HG02870 (cell line): ENCODE data around the gene ERBIN.
"Not testable (repeated sequence)": the region's sequence is repeated elsewhere in the genome, so short reads cannot be mapped to it uniquely, and the experiment has no call there.

Experiments
- ATAC-seq: cut with Tn5 transposase; IDR thresholded peaks from one replicate; pipeline ENCODE4 v1.9.1; 2021; ENCODE audit warnings: mild to moderate bottlenecking, moderate library complexity; ENCODE audit not compliant: unreplicated experiment

Gene ERBIN

GRCh38 chr5:65926276-65926783 lies at the start of gene ERBIN:
Gene ERBIN, plus strand, starts transcription at chr5:65926575. Its CDS starts 66,144 bp downstream, at chr5:65992719.
- peak; percentile 22 for ATAC-seq

- no peak for ATAC-seq
Observed at GRCh38 chr5:65876970-65877369, 49.4 kb upstream of the ERBIN start.

GRCh38 chr5:65879668-65880256 lies 46.6 kb upstream of the ERBIN start:
- not testable (repeated sequence) for ATAC-seq

GRCh38 chr5:65880496-65881072 lies 45.8 kb upstream of the ERBIN start:
- no peak for ATAC-seq

GRCh38 chr5:65882278-65882677 lies 44.1 kb upstream of the ERBIN start:
- ATAC-seq: no peak

GRCh38 chr5:65883461-65883860 lies 42.9 kb upstream of the ERBIN start:
- ATAC-seq: no peak

- ATAC-seq: no peak
Observed at GRCh38 chr5:65886387-65886786, 40.0 kb upstream of the ERBIN start.

GRCh38 chr5:65892024-65892423 lies 34.4 kb upstream of the ERBIN start:
- not testable (repeated sequence) for ATAC-seq

GRCh38 chr5:65892801-65893200 lies 33.6 kb upstream of the ERBIN start:
- no peak for ATAC-seq

GRCh38 chr5:65893749-65894430 lies 32.5 kb upstream of the ERBIN start:
- ATAC-seq: no peak

- ATAC-seq: peak; percentile 55
Observed at GRCh38 chr5:65895891-65896290, 30.5 kb upstream of the ERBIN start.

GRCh38 chr5:65900746-65901145 lies 25.6 kb upstream of the ERBIN start:
- no peak for ATAC-seq

GRCh38 chr5:65902104-65902503 lies 24.3 kb upstream of the ERBIN start:
- ATAC-seq: no peak

GRCh38 chr5:65903581-65903980 lies 22.8 kb upstream of the ERBIN start:
- ATAC-seq: no peak

- ATAC-seq: no peak
Observed at GRCh38 chr5:65906256-65906655, 20.1 kb upstream of the ERBIN start.

GRCh38 chr5:65907135-65907534 lies 19.2 kb upstream of the ERBIN start:
- no peak for ATAC-seq

GRCh38 chr5:65910711-65911110 lies 15.7 kb upstream of the ERBIN start:
- ATAC-seq: no peak

- no peak for ATAC-seq
Observed at GRCh38 chr5:65912311-65912710, 14.1 kb upstream of the ERBIN start.

- ATAC-seq: no peak
Observed at GRCh38 chr5:65913519-65913918, 12.9 kb upstream of the ERBIN start.

- no peak for ATAC-seq
Observed at GRCh38 chr5:65914641-65915196, 11.7 kb upstream of the ERBIN start.

GRCh38 chr5:65915661-65916060 lies 10.7 kb upstream of the ERBIN start:
- not testable (repeated sequence) for ATAC-seq

GRCh38 chr5:65916066-65916465 lies 10.3 kb upstream of the ERBIN start:
- no peak for ATAC-seq
